Bronchial epithelial cell (primary cell): ENCODE results near the gene P2RY12. TPM values are rescaled to one million over a fixed set of nuclear protein-coding genes. Genes with fewer than 3 reads are reported as not detected.

Experiments used
- DNase-seq: peaks from one replicate; pipeline ENCODE4 v3.0.0-alpha.2; 2010; ENCODE audit warnings: low read depth
- FAIRE-seq: peaks from 2 replicates; lab custom pipeline; 2011; peaks lifted over from hg19 to GRCh38; lab: Jason Lieb, UNC
- H3K27me3 ChIP-seq: 2 replicates; pipeline ENCODE4 v1.5.1; 2011; ENCODE audit warnings: low read length; ENCODE audit not compliant: control insufficient read depth, insufficient read depth
- H3K36me3 ChIP-seq: 2 replicates; pipeline ENCODE4 v1.5.1; 2011; ENCODE audit warnings: low read length; ENCODE audit not compliant: control insufficient read depth, insufficient read depth
- H3K4me3 ChIP-seq: 2 replicates; pipeline ENCODE4 v1.5.1; 2011; ENCODE audit warnings: mild to moderate bottlenecking, low read depth, low read length, control low read depth
- CTCF ChIP-seq: IDR thresholded peaks from 2 replicates; pipeline ENCODE4 v1.5.1; 2011; ENCODE audit warnings: mild to moderate bottlenecking, moderate library complexity, low read length, control low read depth, inconsistent platforms; ENCODE audit not compliant: insufficient read depth, severe bottlenecking
- total RNA-seq: library from RNA; depleted of rRNA; stranded (reverse); fragments of >200 nt; gene quantifications from 2 replicates; pipeline ENCODE4 v1.2.1, GENCODE V29; 2014

Gene P2RY12
- total RNA-seq, 1 donor from 2014 or later, result not detected

DNA sequence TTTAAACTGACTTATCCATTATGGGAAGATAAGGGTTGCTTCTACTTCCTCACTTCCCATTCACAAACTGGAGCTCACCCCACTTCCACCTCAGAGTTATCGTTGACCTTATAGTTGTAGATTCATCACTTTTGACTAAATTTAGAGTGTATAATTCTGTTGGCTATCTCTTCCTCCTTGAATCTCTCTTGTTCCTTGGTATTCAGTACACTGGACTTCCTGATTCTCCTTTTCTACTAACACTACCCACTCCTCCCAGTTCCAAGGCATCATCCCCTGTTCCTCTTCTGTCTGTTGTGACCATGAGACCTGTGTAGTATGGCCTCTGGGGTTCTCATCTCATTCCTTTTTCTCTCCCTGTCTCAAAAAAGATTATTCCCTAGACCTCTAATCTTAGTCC is 62.0 kb downstream of the P2RY12 start:
- no peaks in the 10 kb centered on the region for H3K27me3 ChIP-seq
- H3K36me3 ChIP-seq, result no peaks in the 10 kb centered on the region
- peak; percentile 52 for FAIRE-seq
- no peak for DNase-seq
- TF ChIP-seq CTCF, result no peak
- no peak overlapping the region for H3K4me3 ChIP-seq

GRCh38 chr3:151321526-151321925 is 63.0 kb downstream of the P2RY12 start:
- no peak for FAIRE-seq
- Histone ChIP-seq H3K27me3 (no peaks in the 10 kb centered on the region), H3K36me3 (no peaks in the 10 kb centered on the region), H3K4me3 (no peak overlapping the region)
- no peak for DNase-seq
- no peak for TF ChIP-seq CTCF

DNA sequence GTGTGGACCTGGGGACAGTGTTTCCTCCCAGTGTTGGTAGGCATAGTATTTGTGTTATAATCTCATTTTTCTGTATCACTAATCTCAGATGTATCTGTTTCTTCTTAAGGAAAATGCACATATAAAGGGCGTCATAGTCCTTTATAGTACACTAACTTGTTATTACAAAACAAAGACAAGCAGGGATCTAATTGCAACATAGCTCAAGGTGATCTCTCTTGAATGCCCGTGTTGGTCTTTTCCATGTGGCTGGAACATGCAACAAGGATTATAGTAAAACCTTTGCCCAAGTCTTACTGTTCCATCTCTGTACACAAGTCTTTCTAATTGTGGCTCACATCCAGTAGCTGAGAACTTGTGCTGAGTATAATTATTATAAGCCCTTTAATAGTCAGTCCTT is 64.4 kb downstream of the P2RY12 start:
- FAIRE-seq (no peak), DNase-seq (peak; percentile 70)
- Histone ChIP-seq H3K27me3 (no peaks in the 10 kb centered on the region), H3K36me3 (no peaks in the 10 kb centered on the region), H3K4me3 (no peak overlapping the region)
- TF ChIP-seq CTCF, result no peak

- H3K4me3 ChIP-seq, result no peak overlapping the region
- DNase-seq, result peak; percentile 67
- no peak for TF ChIP-seq CTCF
- H3K27me3 ChIP-seq, result no peaks in the 10 kb centered on the region
- FAIRE-seq, result no peak
- no peaks in the 10 kb centered on the region for H3K36me3 ChIP-seq
Observed at GRCh38 chr3:151319628-151320027, 64.9 kb downstream of the P2RY12 start.

DNA sequence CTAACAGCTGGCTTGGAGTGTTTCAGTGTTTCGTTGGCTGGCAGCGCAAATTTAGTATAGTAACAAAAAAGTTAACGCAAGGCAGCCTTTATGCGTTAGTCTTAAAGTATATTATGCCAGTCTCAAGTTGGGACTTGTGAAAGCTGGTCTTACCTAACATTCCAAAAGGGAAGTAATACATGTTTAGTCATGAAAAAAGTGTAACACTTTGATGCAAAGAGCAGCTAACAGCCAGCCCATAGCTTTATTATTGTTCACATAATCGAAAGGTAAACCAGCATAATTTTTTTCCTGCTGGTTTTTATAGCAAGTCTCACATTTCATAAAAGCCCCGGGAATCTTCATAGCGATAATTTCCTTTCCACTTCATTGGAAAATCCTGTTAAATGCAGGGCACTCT is 65.6 kb downstream of the P2RY12 start:
- H3K36me3 ChIP-seq, result no peaks in the 10 kb centered on the region
- peak; percentile 98 for DNase-seq
- no peaks in the 10 kb centered on the region for H3K27me3 ChIP-seq
- no peak for FAIRE-seq
- no peak for TF ChIP-seq CTCF
- H3K4me3 ChIP-seq, result no peak overlapping the region

GRCh38 chr3:151318313-151318712 is 66.2 kb downstream of the P2RY12 start:
- TF ChIP-seq CTCF, result no peak
- Histone ChIP-seq H3K4me3 (no peak overlapping the region), H3K36me3 (no peaks in the 10 kb centered on the region), H3K27me3 (no peaks in the 10 kb centered on the region)
- FAIRE-seq (no peak), DNase-seq (no peak)
